GM18909 (cell line): Measurements from ENCODE around the gene WARS2.

ENCODE experiments used
- ATAC-seq: cut with Tn5 transposase; IDR thresholded peaks from one replicate; pipeline ENCODE4 v1.9.1; 2021; ENCODE audit warnings: mild to moderate bottlenecking; ENCODE audit not compliant: unreplicated experiment, poor library complexity

WARS2 gene

GRCh38 chr1:119002028-119002686 is 138.3 kb downstream of the WARS2 start:
- ATAC-seq = no peak

- no peak for ATAC-seq
Measured at GRCh38 chr1:119001181-119002027, 139.0 kb downstream of the WARS2 start.

GRCh38 chr1:119000371-119001180 is 139.9 kb downstream of the WARS2 start:
- peak; percentile 35 for ATAC-seq

- ATAC-seq = no peak
Measured at GRCh38 chr1:118999348-119000071, 140.9 kb downstream of the WARS2 start.

GRCh38 chr1:118998171-118998570 is 142.3 kb downstream of the WARS2 start:
- no peak for ATAC-seq

GRCh38 chr1:118997225-118997624 is 143.2 kb downstream of the WARS2 start:
- ATAC-seq = no peak

GRCh38 chr1:118995312-118996016 is 145.0 kb downstream of the WARS2 start:
- ATAC-seq = no peak

GRCh38 chr1:118993700-118994026 is 146.8 kb downstream of the WARS2 start:
- no peak for ATAC-seq

- ATAC-seq = no peak
Measured at GRCh38 chr1:118992868-118993699, 147.4 kb downstream of the WARS2 start.

GRCh38 chr1:118992237-118992825 is 148.1 kb downstream of the WARS2 start:
- no peak for ATAC-seq

- no peak for ATAC-seq
Measured at GRCh38 chr1:118991448-118991847, 149.0 kb downstream of the WARS2 start.

GRCh38 chr1:118990513-118991152 is 149.8 kb downstream of the WARS2 start:
- no peak for ATAC-seq

GRCh38 chr1:118989878-118990378 is 150.5 kb downstream of the WARS2 start:
- ATAC-seq = no peak

- ATAC-seq = no peak
Measured at GRCh38 chr1:118989006-118989815, 151.2 kb downstream of the WARS2 start.

GRCh38 chr1:118988186-118989005 is 152.1 kb downstream of the WARS2 start, which contains the start of gene TBX15:
TSS of gene TBX15 (minus strand) at chr1:118988343. CDS start at chr1:118987795, 548 bp downstream.
- ATAC-seq = no peak
